ENCODE results near the gene PXT1. TPM values are rescaled to one million over a fixed set of nuclear protein-coding genes. Genes with fewer than 3 reads are reported as not detected.
"Not testable (repeated sequence)": the region's sequence is repeated elsewhere in the genome, so short reads cannot be mapped to it uniquely, and the experiment has no call there.

The PXT1 gene
- total and polyA plus RNA-seq, 4 donors: not detected

DNA sequence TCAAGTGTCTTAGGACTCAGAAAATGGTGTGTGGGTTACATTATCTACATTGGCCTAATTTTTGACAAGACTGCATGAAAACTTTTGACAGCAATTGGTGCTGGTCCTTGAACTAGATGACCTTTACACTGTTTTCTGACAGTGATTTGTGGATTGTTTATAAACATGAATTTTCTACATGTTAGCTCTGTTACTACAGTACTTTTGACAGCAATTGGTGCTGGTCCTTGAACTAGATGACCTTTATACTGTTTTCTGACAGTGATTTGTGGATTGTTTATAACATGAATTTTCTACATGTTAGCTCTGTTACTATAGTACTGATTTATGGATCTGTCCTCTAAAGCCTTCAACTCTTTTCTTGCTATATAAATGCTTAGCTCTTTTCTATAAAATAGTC lies 16.8 kb upstream of the PXT1 start:
- no peaks in the 10 kb centered on the region for H3K27me3 ChIP-seq (ENCODE audit: control insufficient read depth in 4 of 4, insufficient read depth in 4 of 4, low read length in 3 of 4)
- H3K27ac ChIP-seq (ENCODE audit: low read depth in 1 of 2, low read length in 2 of 2): no peak overlapping the region
- no peak for DNase-seq (ENCODE audit: low spot score)
- TF ChIP-seq HNF4A (conservative IDR thresholded peaks at IDR 0.05) (no peak), RAD21 (IDR thresholded peaks at IDR 0.05) (no peak), EGR1 (IDR thresholded peaks at IDR 0.05; ENCODE audit: low read depth in 2 of 2) (no peak), NR2F2 (IDR thresholded peaks at IDR 0.05) (peak; percentile 21)
- TF ChIP-seq, protein P1, sequence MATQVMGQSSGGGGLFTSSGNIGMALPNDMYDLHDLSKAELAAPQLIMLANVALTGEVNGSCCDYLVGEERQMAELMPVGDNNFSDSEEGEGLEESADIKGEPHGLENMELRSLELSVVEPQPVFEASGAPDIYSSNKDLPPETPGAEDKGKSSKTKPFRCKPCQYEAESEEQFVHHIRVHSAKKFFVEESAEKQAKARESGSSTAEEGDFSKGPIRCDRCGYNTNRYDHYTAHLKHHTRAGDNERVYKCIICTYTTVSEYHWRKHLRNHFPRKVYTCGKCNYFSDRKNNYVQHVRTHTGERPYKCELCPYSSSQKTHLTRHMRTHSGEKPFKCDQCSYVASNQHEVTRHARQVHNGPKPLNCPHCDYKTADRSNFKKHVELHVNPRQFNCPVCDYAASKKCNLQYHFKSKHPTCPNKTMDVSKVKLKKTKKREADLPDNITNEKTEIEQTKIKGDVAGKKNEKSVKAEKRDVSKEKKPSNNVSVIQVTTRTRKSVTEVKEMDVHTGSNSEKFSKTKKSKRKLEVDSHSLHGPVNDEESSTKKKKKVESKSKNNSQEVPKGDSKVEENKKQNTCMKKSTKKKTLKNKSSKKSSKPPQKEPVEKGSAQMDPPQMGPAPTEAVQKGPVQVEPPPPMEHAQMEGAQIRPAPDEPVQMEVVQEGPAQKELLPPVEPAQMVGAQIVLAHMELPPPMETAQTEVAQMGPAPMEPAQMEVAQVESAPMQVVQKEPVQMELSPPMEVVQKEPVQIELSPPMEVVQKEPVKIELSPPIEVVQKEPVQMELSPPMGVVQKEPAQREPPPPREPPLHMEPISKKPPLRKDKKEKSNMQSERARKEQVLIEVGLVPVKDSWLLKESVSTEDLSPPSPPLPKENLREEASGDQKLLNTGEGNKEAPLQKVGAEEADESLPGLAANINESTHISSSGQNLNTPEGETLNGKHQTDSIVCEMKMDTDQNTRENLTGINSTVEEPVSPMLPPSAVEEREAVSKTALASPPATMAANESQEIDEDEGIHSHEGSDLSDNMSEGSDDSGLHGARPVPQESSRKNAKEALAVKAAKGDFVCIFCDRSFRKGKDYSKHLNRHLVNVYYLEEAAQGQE (IDR thresholded peaks at IDR 0.05): no peak
- no peak overlapping the region for H3K4me3 ChIP-seq (ENCODE audit: low read depth in 1 of 3, low read length in 3 of 3)
- no peak overlapping the region for H3K9ac ChIP-seq (ENCODE audit: low read depth in 1 of 2, low read length in 2 of 2)
- H3K9me3 ChIP-seq (ENCODE audit: control insufficient read depth in 4 of 4, low read length in 3 of 4): no peaks in the 10 kb centered on the region
- peaks cover 4 to 8% (median 7%) of the 10 kb centered on the region in 4 donors for H3K4me1 ChIP-seq (ENCODE audit: control insufficient read depth in 4 of 4, insufficient read depth in 4 of 4, low read length in 3 of 4)
- peaks cover 0 to 3% (median 1%) of the 10 kb centered on the region in 4 donors for H3K36me3 ChIP-seq (ENCODE audit: control insufficient read depth in 4 of 4, insufficient read depth in 3 of 4, low read depth in 1 of 4, low read length in 3 of 4)

- no peak overlapping the region for H3K27ac ChIP-seq (ENCODE audit: low read depth in 1 of 2, low read length in 2 of 2)
- H3K36me3 ChIP-seq (ENCODE audit: control insufficient read depth in 4 of 4, insufficient read depth in 3 of 4, low read depth in 1 of 4, low read length in 3 of 4): peaks cover 0 to 3% (median 1%) of the 10 kb centered on the region in 4 donors
- no peak for DNase-seq (ENCODE audit: low spot score)
- no peaks in the 10 kb centered on the region for H3K9me3 ChIP-seq (ENCODE audit: control insufficient read depth in 4 of 4, low read length in 3 of 4)
- no peak overlapping the region for H3K4me3 ChIP-seq (ENCODE audit: low read depth in 1 of 3, low read length in 3 of 3)
- WGBS: 70% methylated on average over 3 of the region's 3 CpGs
- no peak overlapping the region for H3K9ac ChIP-seq (ENCODE audit: low read depth in 1 of 2, low read length in 2 of 2)
- TF ChIP-seq MAX (IDR thresholded peaks at IDR 0.05): no peak
- TF ChIP-seq, protein P2, sequence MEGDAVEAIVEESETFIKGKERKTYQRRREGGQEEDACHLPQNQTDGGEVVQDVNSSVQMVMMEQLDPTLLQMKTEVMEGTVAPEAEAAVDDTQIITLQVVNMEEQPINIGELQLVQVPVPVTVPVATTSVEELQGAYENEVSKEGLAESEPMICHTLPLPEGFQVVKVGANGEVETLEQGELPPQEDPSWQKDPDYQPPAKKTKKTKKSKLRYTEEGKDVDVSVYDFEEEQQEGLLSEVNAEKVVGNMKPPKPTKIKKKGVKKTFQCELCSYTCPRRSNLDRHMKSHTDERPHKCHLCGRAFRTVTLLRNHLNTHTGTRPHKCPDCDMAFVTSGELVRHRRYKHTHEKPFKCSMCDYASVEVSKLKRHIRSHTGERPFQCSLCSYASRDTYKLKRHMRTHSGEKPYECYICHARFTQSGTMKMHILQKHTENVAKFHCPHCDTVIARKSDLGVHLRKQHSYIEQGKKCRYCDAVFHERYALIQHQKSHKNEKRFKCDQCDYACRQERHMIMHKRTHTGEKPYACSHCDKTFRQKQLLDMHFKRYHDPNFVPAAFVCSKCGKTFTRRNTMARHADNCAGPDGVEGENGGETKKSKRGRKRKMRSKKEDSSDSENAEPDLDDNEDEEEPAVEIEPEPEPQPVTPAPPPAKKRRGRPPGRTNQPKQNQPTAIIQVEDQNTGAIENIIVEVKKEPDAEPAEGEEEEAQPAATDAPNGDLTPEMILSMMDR (IDR thresholded peaks at IDR 0.05; ENCODE audit: low read depth, low read length, missing input control): no peak
- TF ChIP-seq HNF4A (conservative IDR thresholded peaks at IDR 0.05): no peak
- TF ChIP-seq NR2F2 (IDR thresholded peaks at IDR 0.05): no peak
- TF ChIP-seq GABPA (IDR thresholded peaks at IDR 0.05 in 1 of 2, conservative IDR thresholded peaks at IDR 0.05 in 1 of 2): no peak
- TF ChIP-seq EGR1 (IDR thresholded peaks at IDR 0.05; ENCODE audit: low read depth in 2 of 2): no peak
- TF ChIP-seq FOXA1 (IDR thresholded peaks at IDR 0.05): no peak
- TF ChIP-seq JUND (IDR thresholded peaks at IDR 0.05): no peak
- TF ChIP-seq SP1 (IDR thresholded peaks at IDR 0.05): no peak
- no peak for TF ChIP-seq HNF4G (IDR thresholded peaks at IDR 0.05)
- TF ChIP-seq ATF3 (IDR thresholded peaks at IDR 0.05): no peak
- no peak for TF ChIP-seq TAF1 (conservative IDR thresholded peaks at IDR 0.05)
- TF ChIP-seq YY1 (IDR thresholded peaks at IDR 0.05): no peak
- TF ChIP-seq FOXA2 (IDR thresholded peaks at IDR 0.05): no peak
- TF ChIP-seq, protein P3, sequence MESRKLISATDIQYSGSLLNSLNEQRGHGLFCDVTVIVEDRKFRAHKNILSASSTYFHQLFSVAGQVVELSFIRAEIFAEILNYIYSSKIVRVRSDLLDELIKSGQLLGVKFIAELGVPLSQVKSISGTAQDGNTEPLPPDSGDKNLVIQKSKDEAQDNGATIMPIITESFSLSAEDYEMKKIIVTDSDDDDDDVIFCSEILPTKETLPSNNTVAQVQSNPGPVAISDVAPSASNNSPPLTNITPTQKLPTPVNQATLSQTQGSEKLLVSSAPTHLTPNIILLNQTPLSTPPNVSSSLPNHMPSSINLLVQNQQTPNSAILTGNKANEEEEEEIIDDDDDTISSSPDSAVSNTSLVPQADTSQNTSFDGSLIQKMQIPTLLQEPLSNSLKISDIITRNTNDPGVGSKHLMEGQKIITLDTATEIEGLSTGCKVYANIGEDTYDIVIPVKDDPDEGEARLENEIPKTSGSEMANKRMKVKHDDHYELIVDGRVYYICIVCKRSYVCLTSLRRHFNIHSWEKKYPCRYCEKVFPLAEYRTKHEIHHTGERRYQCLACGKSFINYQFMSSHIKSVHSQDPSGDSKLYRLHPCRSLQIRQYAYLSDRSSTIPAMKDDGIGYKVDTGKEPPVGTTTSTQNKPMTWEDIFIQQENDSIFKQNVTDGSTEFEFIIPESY (IDR thresholded peaks at IDR 0.05): no peak
- TF ChIP-seq, protein P1 (IDR thresholded peaks at IDR 0.05): no peak
- no peaks in the 10 kb centered on the region for H3K27me3 ChIP-seq (ENCODE audit: control insufficient read depth in 4 of 4, insufficient read depth in 4 of 4, low read length in 3 of 4)
- peaks cover 4 to 8% (median 7%) of the 10 kb centered on the region in 4 donors for H3K4me1 ChIP-seq (ENCODE audit: control insufficient read depth in 4 of 4, insufficient read depth in 4 of 4, low read length in 3 of 4)
Measured at GRCh38 chr6:36455486-36456027, 12.9 kb upstream of the PXT1 start.

DNA sequence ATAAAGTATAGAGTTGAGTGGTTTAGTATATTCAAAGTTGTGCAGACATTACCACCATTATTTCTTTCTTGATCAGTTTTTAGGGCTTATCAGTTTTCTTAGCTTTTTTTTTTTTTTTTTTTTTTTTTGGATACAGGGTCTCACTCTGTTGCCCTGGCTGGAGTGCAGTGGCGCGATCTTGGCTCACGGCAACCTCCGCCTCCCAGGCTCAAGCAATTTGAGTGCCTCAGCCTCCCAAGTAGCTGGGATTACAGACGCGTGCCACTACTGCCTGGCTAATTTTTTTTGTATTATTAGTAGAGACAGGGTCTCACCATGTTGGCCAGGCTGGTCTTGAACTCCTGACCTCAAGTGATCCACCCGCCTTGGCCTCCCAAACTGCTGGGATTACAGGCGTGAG lies 10.2 kb upstream of the PXT1 start:
- DNase-seq (ENCODE audit: low spot score); H3K27ac ChIP-seq (ENCODE audit: low read depth in 1 of 2, low read length in 2 of 2); H3K9ac ChIP-seq (ENCODE audit: low read depth in 1 of 2, low read length in 2 of 2); H3K4me3 ChIP-seq (ENCODE audit: low read depth in 1 of 3, low read length in 3 of 3); H3K4me1 ChIP-seq (ENCODE audit: control insufficient read depth in 4 of 4, insufficient read depth in 4 of 4, low read length in 3 of 4); H3K27me3 ChIP-seq (ENCODE audit: control insufficient read depth in 4 of 4, insufficient read depth in 4 of 4, low read length in 3 of 4); H3K36me3 ChIP-seq (ENCODE audit: control insufficient read depth in 4 of 4, insufficient read depth in 3 of 4, low read depth in 1 of 4, low read length in 3 of 4); H3K9me3 ChIP-seq (ENCODE audit: control insufficient read depth in 4 of 4, low read length in 3 of 4): not testable (repeated sequence)
- WGBS: 97% methylated on average over 8 of the region's 8 CpGs
